Smooth muscle cell (in vitro differentiated cells): ENCODE data around the gene CLEC7A. TPM values are rescaled to one million over a fixed set of nuclear protein-coding genes. Genes with fewer than 3 reads are reported as not detected.

Experiments
- DNase-seq: peaks from one replicate; lab custom pipeline; 2025; ENCODE audit not compliant: unreplicated experiment; lab: John Stamatoyannopoulos, UW
- H2AFZ ChIP-seq: fragments of 200-600 bp; sonication (generic); 2 replicates; pipeline ENCODE4 v1.6.0; 2016; ENCODE audit warnings: antibody characterized with exemption, low read depth, mild to moderate bottlenecking
- H3F3A ChIP-seq: fragments of 200-600 bp; sonication (generic); 2 replicates; pipeline ENCODE4 v1.6.0; 2017; ENCODE audit warnings: antibody characterized with exemption, low read depth
- H3K27ac ChIP-seq: fragments of 200-600 bp; sonication (generic); 2 replicates; pipeline ENCODE4 v1.5.1; 2016; ENCODE audit warnings: low read depth, mild to moderate bottlenecking
- H3K27me3 ChIP-seq: fragments of 200-600 bp; sonication (generic); 2 replicates; pipeline ENCODE4 v1.6.1; 2016; ENCODE audit warnings: low read depth, mild to moderate bottlenecking
- H3K36me3 ChIP-seq: fragments of 200-600 bp; sonication (generic); 2 replicates; pipeline ENCODE4 v1.5.1; 2016; ENCODE audit warnings: low read depth
- H3K4me1 ChIP-seq: fragments of 200-600 bp; sonication (generic); 2 replicates; pipeline ENCODE4 v1.5.1; 2016; ENCODE audit warnings: low read depth
- H3K4me2 ChIP-seq: fragments of 200-600 bp; sonication (generic); 2 replicates; pipeline ENCODE4 v1.6.0; 2016; ENCODE audit warnings: mild to moderate bottlenecking
- H3K4me3 ChIP-seq: fragments of 200-600 bp; sonication (generic); 2 replicates; pipeline ENCODE4 v1.5.1; 2016; ENCODE audit warnings: mild to moderate bottlenecking
- H3K79me2 ChIP-seq: fragments of 200-600 bp; sonication (generic); 2 replicates; pipeline ENCODE4 v1.6.0; 2016; ENCODE audit warnings: low read depth, mild to moderate bottlenecking
- H3K9ac ChIP-seq: fragments of 200-600 bp; sonication (generic); 2 replicates; pipeline ENCODE4 v1.6.0; 2016; ENCODE audit warnings: low read depth
- H3K9me3 ChIP-seq: fragments of 200-600 bp; sonication (generic); replicated peaks from 2 replicates; pipeline ENCODE4 v1.5.1; 2016; ENCODE audit warnings: low read depth
- H4K20me1 ChIP-seq: fragments of 200-600 bp; sonication (generic); 2 replicates; pipeline ENCODE4 v1.6.0; 2016; ENCODE audit warnings: low read depth
- CTCF ChIP-seq: fragments of 200-600 bp; sonication (generic); IDR thresholded peaks from 2 replicates; pipeline ENCODE4 v1.5.1; 2017; ENCODE audit warnings: borderline replicate concordance, mild to moderate bottlenecking, antibody characterized with exemption; ENCODE audit not compliant: insufficient read depth, poor library complexity, severe bottlenecking
- WGBS: methylation state at CpG from one replicate; pipeline ENCODE4 v1.1.7; 2016; ENCODE audit warnings: low lambda C conversion rate; 5-methylcytosine and 5-hydroxymethylcytosine counted together
- polyA plus RNA-seq: library from polyadenylated mRNA; unstranded; fragments of >200 nt; fragmentation: Nextera tagmentation; extraction: Ambion mirVana; gene quantifications from 2 replicates; pipeline ENCODE4 v1.2.1, GENCODE V29; 2016
- total RNA-seq: library from RNA; depleted of rRNA; stranded (reverse); fragments of >200 nt; gene quantifications from 2 replicates; pipeline ENCODE4 v1.2.3, GENCODE V29; 2014

CLEC7A gene
- total and polyA plus RNA-seq, 2 experiments from 2014 or later: 0.27 TPM; not detected in 1

DNA sequence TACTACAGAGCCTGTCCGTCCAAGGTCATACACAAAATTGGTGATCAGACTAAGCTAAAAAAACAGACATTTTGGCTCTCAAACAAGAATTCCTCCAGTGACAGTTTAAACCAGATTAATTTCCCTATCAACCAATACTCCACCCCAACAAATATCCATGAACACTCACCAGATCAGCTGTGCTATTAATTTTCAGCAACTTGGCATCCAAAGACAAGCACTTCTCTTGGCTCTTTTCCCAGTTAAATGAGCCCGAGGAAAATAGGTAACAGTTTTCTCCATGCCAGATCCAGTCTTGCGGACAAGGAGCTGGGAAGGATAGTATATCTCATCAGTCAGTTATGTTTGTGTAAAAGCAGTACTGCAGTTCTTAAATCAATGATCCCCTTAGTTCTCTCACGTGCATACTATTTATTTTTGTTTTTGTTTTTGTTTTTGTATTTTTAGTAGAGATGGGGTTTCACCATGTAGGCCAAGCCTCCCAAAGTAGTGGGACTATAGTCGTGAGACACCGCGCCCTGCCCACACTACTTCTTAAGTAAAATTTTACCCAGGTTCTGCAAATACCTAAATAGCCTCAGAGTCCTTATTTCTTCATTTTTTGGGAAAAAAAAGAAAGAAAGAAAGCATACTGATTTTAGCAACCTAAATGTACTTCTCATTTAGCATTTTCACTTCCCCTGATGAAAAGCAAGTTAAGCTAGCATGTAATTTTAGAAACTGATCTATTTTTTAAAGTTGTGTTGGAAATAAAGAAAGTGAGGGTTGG lies 30.8 kb upstream of the CLEC7A start:
- no peaks in the 10 kb centered on the region for H3K4me1 ChIP-seq
- no peak for DNase-seq
- no peak overlapping the region for H3K4me2 ChIP-seq
- no peaks in the 10 kb centered on the region for H3F3A ChIP-seq
- no peak overlapping the region for H2AFZ ChIP-seq
- H3K9ac ChIP-seq: no peak overlapping the region
- H3K79me2 ChIP-seq: no peaks in the 10 kb centered on the region
- H3K4me3 ChIP-seq: no peak overlapping the region
- H4K20me1 ChIP-seq: no peaks in the 10 kb centered on the region
- no peak overlapping the region for H3K27ac ChIP-seq
- no peaks in the 10 kb centered on the region for H3K27me3 ChIP-seq
- H3K36me3 ChIP-seq: no peaks in the 10 kb centered on the region
- 90% methylated on average over 7 of the region's 7 CpGs for WGBS
- no peaks in the 10 kb centered on the region for H3K9me3 ChIP-seq
- TF ChIP-seq CTCF: no peak

- Histone ChIP-seq H3F3A (no peaks in the 10 kb centered on the region), H2AFZ (no peak overlapping the region), H3K27me3 (no peaks in the 10 kb centered on the region), H3K36me3 (no peaks in the 10 kb centered on the region), H4K20me1 (no peaks in the 10 kb centered on the region), H3K4me2 (no peak overlapping the region), H3K79me2 (no peaks in the 10 kb centered on the region), H3K27ac (no peak overlapping the region), H3K4me1 (no peaks in the 10 kb centered on the region), H3K9me3 (no peaks in the 10 kb centered on the region), H3K9ac (no peak overlapping the region), H3K4me3 (no peak overlapping the region)
- no peak for DNase-seq
- TF ChIP-seq CTCF: no peak
- WGBS: 70% methylated on average over 3 of the region's 3 CpGs
Measured at GRCh38 chr12:10159280-10159679, 29.3 kb upstream of the CLEC7A start.

DNA sequence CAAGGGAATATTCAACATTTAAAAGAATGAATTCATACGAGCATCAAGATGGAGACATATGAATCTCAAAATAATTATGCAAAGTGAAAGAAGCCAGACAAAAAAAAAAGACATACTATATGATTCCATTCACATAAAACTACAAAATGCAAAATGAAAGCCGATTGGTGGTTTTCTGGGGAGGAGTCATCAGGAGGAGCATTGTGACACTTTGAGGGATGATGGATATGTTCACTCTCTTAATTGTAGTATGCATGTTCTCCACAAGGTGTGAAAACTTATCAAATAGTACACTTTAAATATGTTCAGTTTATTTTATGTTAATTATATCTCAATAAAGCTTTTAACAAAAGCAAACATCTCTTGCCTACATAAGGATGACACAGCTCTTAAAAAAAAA lies 28.4 kb upstream of the CLEC7A start:
- Histone ChIP-seq H3K9ac (no peak overlapping the region), H3K79me2 (no peaks in the 10 kb centered on the region), H3K36me3 (no peaks in the 10 kb centered on the region), H3K27me3 (no peaks in the 10 kb centered on the region), H4K20me1 (no peaks in the 10 kb centered on the region), H3K9me3 (no peaks in the 10 kb centered on the region), H3K4me2 (no peak overlapping the region), H2AFZ (no peak overlapping the region), H3F3A (no peaks in the 10 kb centered on the region), H3K4me1 (no peaks in the 10 kb centered on the region), H3K4me3 (no peak overlapping the region), H3K27ac (no peak overlapping the region)
- WGBS: 89% methylated on average over 2 of the region's 2 CpGs
- no peak for TF ChIP-seq CTCF
- no peak for DNase-seq

GRCh38 chr12:10155966-10156365 lies 26.0 kb upstream of the CLEC7A start:
- no peaks in the 10 kb centered on the region for H3K9me3 ChIP-seq
- no peak overlapping the region for H2AFZ ChIP-seq
- no peaks in the 10 kb centered on the region for H3K27me3 ChIP-seq
- H3K4me1 ChIP-seq: no peaks in the 10 kb centered on the region
- no peak for TF ChIP-seq CTCF
- H3K36me3 ChIP-seq: no peaks in the 10 kb centered on the region
- no peaks in the 10 kb centered on the region for H3K79me2 ChIP-seq
- no peak overlapping the region for H3K4me3 ChIP-seq
- 93% methylated on average over 3 of the region's 3 CpGs for WGBS
- DNase-seq: no peak
- no peak overlapping the region for H3K4me2 ChIP-seq
- no peak overlapping the region for H3K27ac ChIP-seq
- H4K20me1 ChIP-seq: no peaks in the 10 kb centered on the region
- no peak overlapping the region for H3K9ac ChIP-seq
- H3F3A ChIP-seq: no peaks in the 10 kb centered on the region
